Measurements from ENCODE around the gene NACC1. TPM values are rescaled to one million over a fixed set of nuclear protein-coding genes. Genes with fewer than 3 reads are reported as not detected.
"Not testable (repeated sequence)": the region's sequence is repeated elsewhere in the genome, so short reads cannot be mapped to it uniquely, and the experiment has no call there.

NACC1 gene
- total RNA-seq, 2 donors from 2014 or later, result 23.1 to 26.4 TPM

- Mint-ChIP-seq H3K36me3 (ENCODE audit: low read depth) (peaks cover 8% of the 10 kb centered on the region), H3K4me3 (peak overlapping the region; percentile 93), H3K27ac (peak overlapping the region; percentile 97), H3K27me3 (no peaks in the 10 kb centered on the region), H3K4me1 (peaks cover 59% of the 10 kb centered on the region)
- DNase-seq, result peak in 1 of 3 donors; percentile 19
- no peak for ATAC-seq
- H3K9me3 ChIP-seq (ENCODE audit: control insufficient read depth, low read length, poor library complexity, severe bottlenecking), result peaks cover 4% of the 10 kb centered on the region
These were observed 36.2 kb downstream of the NACC1 start for GRCh38 chr19:13154241-13154778.

GRCh38 chr19:13154911-13155471 is 36.9 kb downstream of the NACC1 start:
- Mint-ChIP-seq H3K4me3 (peak overlapping the region; percentile 93), H3K27ac (peak overlapping the region; percentile 97), H3K4me1 (peaks cover 59% of the 10 kb centered on the region), H3K36me3 (ENCODE audit: low read depth) (peaks cover 8% of the 10 kb centered on the region), H3K27me3 (no peaks in the 10 kb centered on the region)
- peaks cover 4% of the 10 kb centered on the region for H3K9me3 ChIP-seq (ENCODE audit: control insufficient read depth, low read length, poor library complexity, severe bottlenecking)
- peak; percentile 62 to 71 (median 65) for DNase-seq
- peak; percentile 32 for ATAC-seq

GRCh38 chr19:13155472-13156359 is 37.7 kb downstream of the NACC1 start:
- Mint-ChIP-seq H3K36me3 (ENCODE audit: low read depth) (peaks cover 8% of the 10 kb centered on the region), H3K4me1 (peaks cover 53% of the 10 kb centered on the region), H3K4me3 (peak overlapping the region; percentile 93), H3K27ac (peak overlapping the region; percentile 97), H3K27me3 (no peaks in the 10 kb centered on the region)
- peaks cover 4% of the 10 kb centered on the region for H3K9me3 ChIP-seq (ENCODE audit: control insufficient read depth, low read length, poor library complexity, severe bottlenecking)
- peak; percentile 71 to 77 (median 75) for DNase-seq
- ATAC-seq, result peak; percentile 49

- Mint-ChIP-seq H3K36me3 (ENCODE audit: low read depth) (no peaks in the 10 kb centered on the region), H3K27me3 (no peaks in the 10 kb centered on the region), H3K4me3 (peak overlapping the region; percentile 55), H3K27ac (peak overlapping the region; percentile 69), H3K4me1 (peaks cover 43% of the 10 kb centered on the region)
- no peaks in the 10 kb centered on the region for H3K9me3 ChIP-seq (ENCODE audit: control insufficient read depth, low read length, poor library complexity, severe bottlenecking)
- no peak for ATAC-seq
- no peak for DNase-seq
These were observed 41.6 kb downstream of the NACC1 start for GRCh38 chr19:13159713-13160112.

- Mint-ChIP-seq H3K4me1 (peaks cover 47% of the 10 kb centered on the region), H3K4me3 (no peak overlapping the region), H3K36me3 (ENCODE audit: low read depth) (no peaks in the 10 kb centered on the region), H3K27me3 (no peaks in the 10 kb centered on the region), H3K27ac (no peak overlapping the region)
- no peak for DNase-seq
- H3K9me3 ChIP-seq (ENCODE audit: control insufficient read depth, low read length, poor library complexity, severe bottlenecking), result no peaks in the 10 kb centered on the region
- ATAC-seq, result no peak
These were observed 42.5 kb downstream of the NACC1 start for GRCh38 chr19:13160557-13160956.

- ATAC-seq, result peak; percentile 65
- DNase-seq, result peak; percentile 52 to 83 (median 79)
- Mint-ChIP-seq H3K27ac (peak overlapping the region; percentile 97), H3K4me1 (peaks cover 36% of the 10 kb centered on the region), H3K4me3 (peak overlapping the region; percentile 86), H3K36me3 (ENCODE audit: low read depth) (no peaks in the 10 kb centered on the region), H3K27me3 (no peaks in the 10 kb centered on the region)
- no peaks in the 10 kb centered on the region for H3K9me3 ChIP-seq (ENCODE audit: control insufficient read depth, low read length, poor library complexity, severe bottlenecking)
These were observed 44.9 kb downstream of the NACC1 start for GRCh38 chr19:13162724-13163608.

- Mint-ChIP-seq H3K36me3 (ENCODE audit: low read depth) (no peaks in the 10 kb centered on the region), H3K27ac (peak overlapping the region; percentile 97), H3K4me3 (peak overlapping the region; percentile 85), H3K27me3 (no peaks in the 10 kb centered on the region), H3K4me1 (peaks cover 32% of the 10 kb centered on the region)
- H3K9me3 ChIP-seq (ENCODE audit: control insufficient read depth, low read length, poor library complexity, severe bottlenecking), result no peaks in the 10 kb centered on the region
- ATAC-seq (peak; percentile 20), DNase-seq (peak in 2 of 3 donors; percentile 9 to 22)
These were observed 45.7 kb downstream of the NACC1 start for GRCh38 chr19:13163609-13164342.

GRCh38 chr19:13164343-13165161 is 46.5 kb downstream of the NACC1 start:
- no peak for ATAC-seq
- no peaks in the 10 kb centered on the region for H3K9me3 ChIP-seq (ENCODE audit: control insufficient read depth, low read length, poor library complexity, severe bottlenecking)
- H3K4me3 Mint-ChIP-seq, result peak overlapping the region; percentile 85
- no peaks in the 10 kb centered on the region for H3K36me3 Mint-ChIP-seq (ENCODE audit: low read depth)
- no peaks in the 10 kb centered on the region for H3K27me3 Mint-ChIP-seq
- peaks cover 37% of the 10 kb centered on the region for H3K4me1 Mint-ChIP-seq
- H3K27ac Mint-ChIP-seq, result peak overlapping the region; percentile 97
- DNase-seq, result peak in 2 of 3 donors; percentile 15 to 46

- Mint-ChIP-seq H3K36me3 (ENCODE audit: low read depth) (no peaks in the 10 kb centered on the region), H3K4me3 (peak overlapping the region; percentile 85), H3K4me1 (peaks cover 42% of the 10 kb centered on the region), H3K27me3 (no peaks in the 10 kb centered on the region), H3K27ac (peak overlapping the region; percentile 97)
- no peak for DNase-seq
- ATAC-seq, result no peak
- H3K9me3 ChIP-seq (ENCODE audit: control insufficient read depth, low read length, poor library complexity, severe bottlenecking), result no peaks in the 10 kb centered on the region
These were observed 47.3 kb downstream of the NACC1 start for GRCh38 chr19:13165162-13165997.

GRCh38 chr19:13166151-13166550 is 48.1 kb downstream of the NACC1 start:
- Mint-ChIP-seq H3K27ac (peak overlapping the region; percentile 97), H3K4me1 (peaks cover 45% of the 10 kb centered on the region)
- not testable (repeated sequence) for H3K27me3 Mint-ChIP-seq; H3K9me3 ChIP-seq (ENCODE audit: control insufficient read depth, low read length, poor library complexity, severe bottlenecking); ATAC-seq; DNase-seq; H3K4me3 Mint-ChIP-seq; H3K36me3 Mint-ChIP-seq (ENCODE audit: low read depth)

GRCh38 chr19:13169769-13170168 is 51.7 kb downstream of the NACC1 start:
- Mint-ChIP-seq H3K27me3 (no peaks in the 10 kb centered on the region), H3K36me3 (ENCODE audit: low read depth) (no peaks in the 10 kb centered on the region), H3K27ac (peak overlapping the region; percentile 97), H3K4me3 (peak overlapping the region; percentile 70), H3K4me1 (peaks cover 46% of the 10 kb centered on the region)
- no peak for ATAC-seq
- DNase-seq, result no peak
- H3K9me3 ChIP-seq (ENCODE audit: control insufficient read depth, low read length, poor library complexity, severe bottlenecking), result no peaks in the 10 kb centered on the region

Measured in T-helper 17 cell (primary cell).